Cerebellar cortex (tissue), 1 donor: Measurements from ENCODE around the gene PRODH2.
"Not testable (repeated sequence)": the region's sequence is repeated elsewhere in the genome, so short reads cannot be mapped to it uniquely, and the experiment has no call there.

ENCODE experiments used
- DNase-seq: peaks from one replicate; pipeline ENCODE4 v3.0.0-alpha.2; 2015; ENCODE audit warnings: low spot score

Gene PRODH2

DNA sequence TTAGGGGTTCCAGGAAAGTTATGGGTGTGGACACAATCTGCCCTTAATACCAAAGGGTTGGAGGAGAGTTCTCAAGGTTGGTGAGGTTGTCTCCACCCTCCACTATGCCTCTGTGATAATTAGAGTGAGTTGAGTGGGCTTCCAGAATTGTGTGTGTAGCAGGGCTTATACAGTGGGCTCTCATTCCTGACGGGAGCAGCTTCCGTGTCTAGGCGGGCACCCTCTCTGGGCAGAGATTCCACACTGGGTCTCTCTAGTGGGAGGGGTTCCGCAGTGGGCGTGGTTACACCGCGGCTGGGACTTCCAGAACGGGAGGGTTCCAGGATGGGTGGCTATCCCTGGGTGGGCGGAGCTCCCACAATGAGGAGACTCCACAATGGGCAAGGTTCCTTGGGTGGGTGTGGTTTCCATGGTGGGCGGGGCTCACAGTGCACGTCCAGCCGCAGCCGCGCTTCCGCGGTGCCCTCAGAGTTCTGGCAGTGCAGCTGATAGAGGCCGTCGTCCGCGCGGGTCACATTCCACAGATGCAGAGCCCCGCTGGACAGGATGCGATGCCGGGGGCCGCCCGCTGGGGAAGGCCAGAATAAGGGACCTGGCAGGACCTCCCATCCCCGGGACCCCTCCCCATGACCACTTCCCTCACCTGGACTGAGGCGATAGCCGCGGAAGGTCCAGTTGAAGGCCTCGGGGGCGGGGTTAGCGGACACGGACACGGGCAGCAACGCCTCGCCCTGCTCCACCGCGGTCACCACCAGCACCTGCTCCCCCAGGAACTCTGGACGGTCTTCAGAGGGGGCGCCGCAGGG is 31.2 kb upstream of the PRODH2 start:
- DNase-seq: no peak

DNA sequence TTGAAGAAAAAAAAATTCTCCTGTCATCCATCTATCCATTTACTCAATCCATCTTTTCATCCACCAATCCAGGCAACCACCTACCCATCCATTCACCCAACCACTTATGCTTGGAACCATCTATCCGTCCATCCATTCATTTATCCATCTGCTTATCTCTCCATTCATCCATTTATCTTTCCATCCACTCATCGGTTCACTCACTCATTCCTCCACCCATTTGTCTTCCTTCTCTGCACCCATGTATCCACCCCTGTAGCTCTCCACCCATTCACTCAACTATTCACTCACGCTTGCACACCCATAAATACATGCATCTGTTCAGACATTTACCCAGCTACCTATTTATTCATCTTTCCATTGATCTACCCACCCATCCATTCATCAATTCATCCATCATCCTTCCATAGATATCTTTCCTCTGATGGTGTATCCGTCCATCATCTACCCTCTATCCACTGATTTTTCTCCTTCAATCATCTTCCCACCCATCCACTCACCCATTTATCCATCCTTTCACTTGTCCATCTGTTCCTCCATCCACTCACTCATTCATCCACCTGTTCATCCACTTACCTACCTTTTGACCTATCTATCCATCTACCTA is 30.1 kb upstream of the PRODH2 start:
- no peak for DNase-seq

DNA sequence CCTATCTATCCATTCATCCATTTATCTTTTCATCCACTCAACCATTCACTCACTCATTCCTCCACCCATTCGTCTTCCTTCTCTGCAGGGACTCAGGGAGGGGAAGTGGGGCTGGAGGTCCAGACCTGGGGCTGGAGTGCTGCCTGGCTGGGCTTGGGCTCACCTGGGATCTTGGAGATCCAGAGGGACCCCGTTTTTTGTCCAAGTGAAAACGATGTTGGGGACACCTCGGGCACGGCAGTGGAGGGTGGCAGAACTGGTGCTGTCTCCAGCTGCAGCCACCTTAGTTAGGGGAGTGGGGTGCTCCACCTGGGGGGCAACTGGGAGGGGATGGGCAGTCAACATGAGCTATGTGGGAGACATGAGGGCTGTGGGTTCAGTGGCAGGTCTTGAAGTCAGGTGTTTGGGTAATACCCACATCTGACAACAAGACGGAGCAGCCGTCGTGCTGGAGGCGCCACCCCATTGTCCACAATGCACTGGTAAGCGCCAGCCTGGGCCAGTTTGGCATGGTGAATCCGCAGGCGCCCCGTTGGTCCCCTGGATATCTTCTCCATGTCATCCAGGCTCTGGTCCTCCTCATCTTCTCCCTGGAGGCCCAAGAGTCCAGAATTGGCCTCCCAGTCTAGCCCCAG is 29.4 kb upstream of the PRODH2 start:
- no peak for DNase-seq

DNA sequence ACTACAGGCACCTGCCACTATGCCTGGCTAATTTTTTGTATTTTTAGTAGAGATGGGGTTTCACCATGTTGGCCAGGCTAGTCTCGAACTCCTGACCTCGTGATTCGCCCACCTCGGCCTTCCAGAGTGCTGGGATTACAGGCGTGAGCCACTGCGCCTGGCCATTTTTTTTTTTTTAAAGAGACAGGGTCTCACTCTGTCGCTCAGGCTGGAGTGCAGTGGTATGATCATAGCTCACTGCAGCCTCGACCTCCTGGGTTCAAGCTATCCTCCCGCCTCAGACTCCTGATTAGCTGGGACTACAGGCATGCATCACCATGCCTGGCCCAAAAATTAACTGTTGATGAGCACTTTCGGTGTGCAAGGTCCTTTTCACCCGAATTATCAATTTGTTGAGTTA is 23.5 kb upstream of the PRODH2 start:
- DNase-seq: not testable (repeated sequence)

DNA sequence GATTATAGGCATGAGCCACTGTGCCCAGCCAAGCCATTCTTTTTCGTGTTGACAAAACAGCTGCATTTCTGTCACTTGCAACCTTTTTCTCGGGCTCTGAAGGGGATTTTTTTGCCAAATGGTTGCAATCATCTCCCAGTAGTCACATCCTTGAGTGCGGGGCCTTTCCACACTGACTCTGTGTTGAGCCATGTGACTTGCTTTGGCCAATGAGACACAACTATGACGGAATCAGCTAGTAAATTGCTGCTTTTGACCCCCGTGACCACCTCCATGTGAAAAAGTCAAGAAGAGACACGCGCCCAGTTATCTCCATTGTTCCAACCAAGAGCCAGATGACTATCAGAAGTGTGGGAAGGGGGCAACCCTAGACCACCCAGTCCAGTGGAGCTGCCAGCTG is 21.3 kb upstream of the PRODH2 start:
- DNase-seq: no peak

DNA sequence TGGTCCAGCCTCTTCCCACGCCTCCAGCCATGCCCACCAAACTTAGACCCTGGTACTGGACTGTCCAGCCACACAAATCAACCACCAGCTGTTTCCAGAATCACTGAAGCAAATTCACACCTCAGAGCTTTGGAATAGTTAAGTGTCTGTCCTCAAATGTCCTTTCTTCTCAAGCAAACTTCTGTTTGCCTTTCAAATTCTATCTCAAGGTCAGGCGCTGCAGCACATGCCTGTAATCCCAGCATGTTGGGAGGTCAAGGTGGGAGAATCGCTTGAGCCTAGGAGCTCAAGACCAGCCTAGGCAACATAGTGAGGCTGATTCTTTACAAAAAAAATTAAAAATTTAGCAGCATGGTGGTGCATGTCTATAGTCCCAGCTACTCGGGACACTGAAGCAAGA is 19.4 kb upstream of the PRODH2 start:
- no peak for DNase-seq

DNA sequence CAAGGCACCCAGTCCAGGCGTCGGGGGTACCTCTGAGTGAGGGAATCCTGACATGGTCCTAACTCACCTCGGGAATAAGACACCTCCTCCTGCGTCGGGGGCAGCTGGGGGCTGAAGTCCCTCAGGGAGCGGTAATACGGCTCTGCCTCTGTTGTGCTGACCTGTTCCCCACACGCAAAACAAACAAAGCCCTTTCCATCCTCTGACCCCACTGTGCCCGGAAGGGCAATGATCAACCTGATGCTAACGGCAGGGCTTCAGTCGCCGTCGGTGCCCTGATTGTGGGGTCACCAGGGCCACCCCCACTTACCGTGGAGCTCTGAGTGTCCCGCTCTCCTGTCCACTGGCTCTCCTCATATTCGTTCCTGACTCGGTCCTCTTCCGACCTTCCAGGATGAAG is 18.3 kb upstream of the PRODH2 start:
- DNase-seq: no peak

DNA sequence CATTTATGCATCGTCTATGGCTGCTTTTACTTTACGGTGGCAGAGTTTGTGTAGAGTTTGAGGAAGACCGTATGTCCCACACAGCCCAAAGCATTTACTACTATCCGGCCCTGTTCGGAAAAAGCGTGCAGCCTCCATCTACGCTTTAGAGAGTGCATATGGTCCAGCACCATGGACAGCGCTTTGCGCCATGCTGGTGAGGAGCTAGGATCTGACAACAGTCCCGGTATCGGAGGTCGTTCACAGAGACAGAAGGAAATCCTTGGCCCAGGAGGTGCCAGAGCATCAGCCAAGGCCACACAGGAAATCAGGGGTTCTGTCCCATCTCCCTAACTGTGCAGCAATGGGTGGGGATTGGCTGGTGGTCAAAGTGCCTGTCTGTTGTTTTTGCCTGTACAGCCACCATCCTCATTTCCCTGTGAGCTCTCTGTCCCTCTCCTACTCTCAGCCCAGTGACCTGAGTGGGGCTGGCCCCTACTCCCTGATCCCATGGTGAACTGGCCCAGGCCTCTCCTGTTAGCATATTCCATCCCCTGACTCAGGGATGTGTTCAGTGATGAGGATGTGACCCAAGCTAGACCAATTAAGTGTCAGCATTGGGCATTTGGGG is 16.2 kb upstream of the PRODH2 start:
- peak; percentile 28 for DNase-seq

DNA sequence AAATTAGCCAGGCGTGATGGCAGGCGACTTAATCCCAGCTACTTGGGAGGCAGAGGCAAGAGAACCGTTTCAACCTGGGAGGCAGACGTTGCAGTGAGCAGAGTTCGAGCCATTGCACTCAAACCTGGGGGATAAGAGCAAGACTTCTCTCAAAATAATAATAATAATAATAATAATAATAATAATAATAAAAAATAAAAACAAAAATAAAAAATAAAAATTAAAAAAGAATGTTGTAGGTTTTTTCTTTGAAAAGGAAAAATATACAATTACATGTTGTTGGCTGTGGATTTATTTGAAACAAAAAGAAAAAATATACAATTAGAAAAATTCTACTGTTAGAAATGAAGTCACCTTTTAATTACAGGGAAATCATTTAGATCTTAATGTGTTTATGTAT is 11.5 kb upstream of the PRODH2 start:
- no peak for DNase-seq

DNA sequence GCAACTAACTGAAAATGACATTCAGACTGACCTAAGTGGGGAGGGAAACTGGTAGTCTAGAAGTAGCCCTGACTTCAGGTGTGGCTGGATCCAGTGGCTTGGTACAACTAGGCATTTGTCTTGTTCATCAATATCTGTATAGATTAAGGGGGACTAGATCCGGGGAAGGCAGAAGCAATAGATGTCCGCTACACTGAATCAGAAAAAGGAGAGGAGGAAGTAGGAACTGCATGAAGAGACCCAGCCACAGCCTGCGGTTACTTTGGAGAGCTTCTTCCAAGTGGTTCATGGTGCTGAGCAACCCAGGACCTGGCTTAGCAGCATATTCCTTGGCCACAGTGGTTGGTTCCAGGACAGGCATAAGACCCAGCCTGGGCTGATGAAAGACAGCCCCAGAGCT is 9.9 kb upstream of the PRODH2 start:
- DNase-seq: no peak

DNA sequence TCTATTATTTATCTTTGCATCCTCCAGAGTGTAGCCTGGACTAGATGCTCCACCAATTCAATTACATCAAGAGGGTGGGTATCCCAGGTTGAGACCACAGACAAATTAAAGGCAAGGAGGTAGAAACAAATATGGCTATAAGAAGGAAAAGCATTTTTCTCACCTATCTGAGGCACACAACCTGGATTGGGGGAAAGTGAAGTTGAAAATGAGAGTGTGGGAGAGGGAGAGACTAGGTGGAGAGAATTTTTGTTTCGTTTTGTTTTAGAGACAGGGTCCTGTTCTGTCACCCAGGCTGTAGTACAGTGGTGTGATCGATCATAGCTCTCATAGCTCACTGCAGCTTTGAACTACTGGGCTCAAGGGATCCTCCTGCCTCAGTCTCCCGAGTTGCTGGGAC is 5.8 kb upstream of the PRODH2 start:
- no peak for DNase-seq

DNA sequence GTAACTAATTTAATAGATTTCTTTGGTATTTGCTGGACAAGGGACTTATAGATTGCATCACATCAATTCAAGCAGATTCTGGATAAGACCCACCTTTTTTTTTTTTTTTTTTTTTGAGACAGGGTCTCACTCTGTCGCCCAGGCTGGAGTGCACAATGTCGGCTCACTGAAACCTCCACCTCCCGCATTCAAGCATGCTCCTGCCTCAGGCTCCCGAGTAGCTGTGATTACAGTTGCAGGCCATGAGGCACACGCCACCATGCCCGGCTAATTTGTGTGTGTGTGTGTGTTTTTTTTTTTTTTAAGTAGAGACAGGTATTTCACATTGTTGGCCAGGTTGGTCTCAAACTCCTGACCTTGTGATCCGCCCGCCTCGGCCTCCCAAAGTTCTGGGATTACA is 4.2 kb upstream of the PRODH2 start:
- DNase-seq: no peak

DNA sequence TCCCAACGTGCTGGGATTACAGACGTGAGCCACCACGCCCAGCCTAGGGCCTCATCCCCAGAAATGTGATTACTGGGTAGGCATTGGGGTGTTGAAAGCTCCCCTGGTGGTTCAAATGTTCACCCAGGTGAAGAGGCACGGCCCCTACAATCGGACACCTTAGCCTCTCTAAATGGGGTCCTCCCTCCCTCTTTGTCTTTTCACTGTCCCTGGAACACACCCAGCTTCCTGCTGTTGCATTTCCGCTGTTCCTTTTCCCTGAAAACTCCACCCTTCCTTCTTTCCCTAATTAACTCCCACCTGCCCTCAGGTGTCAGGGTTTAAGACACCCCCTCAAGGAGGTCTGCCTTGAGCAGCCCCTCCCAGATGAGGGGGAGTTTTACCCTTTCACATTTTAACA is 3.6 kb upstream of the PRODH2 start:
- DNase-seq: no peak

DNA sequence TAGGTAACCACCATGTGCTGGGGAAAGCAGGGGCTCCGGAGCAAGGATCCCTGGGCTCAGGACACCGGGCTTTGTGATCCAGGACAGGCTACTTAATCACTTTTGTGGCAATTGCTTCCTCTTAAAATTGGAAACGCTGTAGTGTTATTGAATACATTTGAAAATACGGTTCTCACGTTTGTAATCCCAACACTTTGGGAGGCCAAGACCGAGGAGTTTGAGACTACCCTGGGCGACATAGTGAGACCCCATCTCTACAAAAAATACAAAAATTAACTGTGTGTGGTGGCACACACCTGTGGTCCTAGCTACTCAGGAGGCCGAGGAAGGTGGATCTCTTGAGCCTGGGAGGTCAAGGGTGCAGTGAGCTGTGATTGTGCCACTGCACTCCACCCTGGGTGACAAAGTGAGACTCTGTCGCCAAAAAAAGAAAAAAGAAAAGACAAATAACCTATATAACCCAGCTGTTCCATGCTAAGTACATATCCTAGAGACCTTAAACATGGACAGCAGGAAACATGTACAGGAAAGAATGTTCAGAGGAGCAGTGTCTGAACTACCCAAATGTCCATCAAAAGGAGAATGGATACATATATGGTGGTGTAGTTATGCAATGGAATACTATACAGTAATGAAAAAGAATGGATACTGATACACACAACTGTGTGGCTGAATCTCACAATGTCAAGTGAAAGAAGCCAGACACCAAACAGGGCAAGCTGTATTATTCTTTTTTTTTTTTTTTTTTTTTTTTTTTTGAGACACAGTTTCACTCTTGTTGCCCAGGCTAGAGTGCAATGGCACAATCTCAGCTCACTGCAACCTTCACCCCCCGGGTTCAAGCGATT is 622 bp upstream of the PRODH2 start:
- DNase-seq: no peak

DNA sequence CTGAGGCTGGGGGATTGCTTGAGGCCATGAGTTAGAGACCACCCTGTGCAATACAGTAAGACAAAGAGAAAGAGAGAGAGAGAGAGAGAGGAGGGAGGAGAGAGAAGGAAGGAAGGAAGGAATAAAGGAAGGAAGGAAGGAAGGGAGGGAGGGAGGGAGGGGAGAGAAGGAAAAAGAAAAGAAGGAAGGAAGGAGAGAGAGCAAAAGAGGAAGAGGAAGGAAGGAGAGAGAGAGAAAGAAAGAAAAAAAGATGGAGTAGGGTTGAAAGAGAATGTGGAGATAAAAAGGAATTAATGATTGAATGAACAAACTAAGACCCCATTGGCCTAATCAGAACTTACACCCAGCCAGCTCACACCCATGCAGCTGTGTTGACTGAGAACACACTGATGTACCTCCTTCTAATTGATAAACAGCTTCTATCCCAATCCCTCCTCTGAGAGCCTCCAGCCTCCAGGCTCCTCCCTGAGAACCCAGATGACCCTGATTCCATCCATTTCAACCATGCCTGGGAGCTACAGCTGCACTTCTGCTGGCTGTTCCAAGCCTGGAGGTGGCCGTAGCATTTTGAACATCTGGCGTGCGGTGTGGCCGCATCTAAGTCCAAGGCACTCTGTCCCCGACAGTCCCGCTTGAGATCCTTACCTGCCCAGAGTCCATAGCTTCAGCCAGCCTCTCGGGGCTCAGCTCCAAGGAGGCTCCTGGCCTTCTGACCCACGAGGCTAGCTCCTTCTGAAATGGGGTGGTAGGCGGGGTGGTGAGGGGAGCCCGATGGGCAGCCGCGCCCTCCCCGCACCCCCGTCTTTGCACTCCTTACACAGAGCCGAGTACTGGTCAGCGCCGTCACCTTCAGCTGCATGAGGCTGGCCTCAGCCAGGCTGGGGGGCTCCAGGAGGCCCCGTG is 1.1 kb downstream of the PRODH2 start:
- DNase-seq: no peak

DNA sequence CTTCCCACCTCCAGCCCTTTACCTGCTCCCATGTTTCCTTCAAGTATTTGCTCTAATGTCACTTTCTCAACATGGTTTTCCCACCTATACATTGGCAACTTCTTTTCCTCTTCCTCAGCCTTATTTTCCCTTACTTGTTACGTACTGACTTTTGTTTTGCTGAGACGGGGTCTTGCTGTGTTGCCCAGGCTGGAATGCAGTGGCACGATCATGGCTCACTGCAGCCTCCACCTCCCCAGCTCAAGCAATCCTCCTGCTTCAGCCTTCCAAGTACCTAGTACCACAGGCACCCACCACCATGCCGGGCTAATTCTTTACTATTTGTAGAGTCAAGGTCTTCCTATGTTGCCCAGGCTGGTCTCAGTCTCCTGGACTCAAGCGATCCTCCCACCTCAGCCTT is 5.0 kb downstream of the PRODH2 start:
- no peak for DNase-seq

DNA sequence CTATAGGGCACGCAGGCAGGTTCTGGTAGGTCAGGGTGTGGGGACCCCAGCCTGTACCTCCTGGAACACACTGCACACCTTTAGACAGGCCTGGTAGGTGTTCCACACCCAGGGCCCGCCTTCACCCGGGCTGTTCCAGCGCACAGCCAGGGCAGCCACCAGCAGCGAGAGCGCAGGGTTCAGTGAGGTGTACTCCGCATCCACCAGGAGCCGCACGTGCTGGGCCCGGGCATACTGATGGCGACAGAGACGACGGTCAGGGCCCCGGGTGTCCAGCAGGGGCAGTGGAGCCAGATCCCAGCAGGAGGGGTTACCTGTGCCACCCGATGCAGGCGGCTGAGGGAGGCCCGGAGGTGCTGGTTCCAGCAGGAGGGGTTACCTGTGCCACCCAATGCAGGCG is 6.0 kb downstream of the PRODH2 start:
- no peak for DNase-seq

DNA sequence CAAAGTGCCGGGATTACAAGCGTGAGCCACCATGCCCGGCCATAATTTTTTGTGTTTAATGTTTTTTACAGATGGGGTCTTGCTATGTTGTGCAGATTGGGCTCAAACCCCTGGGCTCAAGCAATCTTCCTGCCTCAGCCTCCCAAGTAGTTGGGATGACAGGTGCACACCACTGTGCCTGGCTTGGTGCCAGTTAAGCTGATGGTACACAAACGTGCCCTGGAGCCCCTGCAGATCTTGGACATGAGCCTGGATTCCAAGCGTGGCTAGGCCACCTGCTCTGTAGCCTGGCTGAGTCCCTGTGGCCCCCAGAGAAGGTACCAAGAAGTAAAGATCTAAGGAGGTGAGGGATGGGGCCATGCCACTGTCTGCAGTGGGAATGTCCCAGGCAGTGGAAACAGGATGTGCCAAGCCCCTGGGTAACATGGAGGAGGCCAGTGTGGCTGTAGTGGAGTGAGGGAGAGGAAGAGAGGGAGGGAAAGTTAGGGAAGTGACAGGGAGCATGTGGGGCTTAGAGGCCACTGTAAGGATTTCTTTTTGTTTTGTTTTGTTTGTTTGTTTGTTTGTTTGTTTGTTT is 7.0 kb downstream of the PRODH2 start:
- no peak for DNase-seq

DNA sequence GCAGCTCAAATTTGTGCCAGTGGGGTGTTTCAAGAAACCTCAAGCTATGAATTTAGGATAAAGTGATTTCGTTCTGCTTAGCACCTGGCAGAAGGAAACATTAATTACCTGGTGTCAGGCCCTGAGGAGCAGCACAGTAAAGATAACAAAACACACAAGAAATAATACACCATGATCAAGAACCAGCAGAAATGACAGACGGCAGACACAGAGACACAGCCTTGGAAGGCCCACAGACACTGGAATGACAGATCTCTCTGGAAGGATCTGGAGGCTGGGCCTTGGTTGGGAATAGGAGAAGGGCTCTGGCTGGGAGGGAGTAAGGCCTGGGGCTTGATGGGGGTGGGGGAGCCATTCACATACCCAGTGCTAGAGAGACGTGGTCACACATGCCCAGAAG is 10.8 kb downstream of the PRODH2 start:
- DNase-seq: no peak

DNA sequence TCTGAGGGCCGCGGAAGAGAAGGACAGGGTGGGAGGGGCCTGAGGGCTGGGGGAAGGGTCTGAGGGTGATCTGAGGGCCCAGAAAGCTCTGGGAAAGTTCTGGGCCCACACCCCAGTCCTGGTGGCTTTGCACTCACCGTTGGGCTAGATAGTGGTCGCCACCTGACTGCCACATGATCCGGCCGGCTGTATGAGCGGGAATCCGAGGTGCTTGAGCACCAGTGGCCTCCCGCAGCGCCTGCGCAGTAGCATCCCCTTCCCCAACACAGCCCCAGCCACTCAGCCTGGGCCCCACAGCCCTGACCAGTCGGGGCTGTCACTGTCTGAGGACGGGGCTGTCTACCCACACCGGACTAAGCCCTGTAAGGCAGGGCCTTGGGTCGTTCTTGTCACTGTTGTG is 15.0 kb downstream of the PRODH2 start:
- peak; percentile 28 for DNase-seq
